HCT116 (cell line): ENCODE results near the gene KRT78. TPM values are rescaled to one million over a fixed set of nuclear protein-coding genes. Genes with fewer than 3 reads are reported as not detected.
"Not testable (repeated sequence)": the region's sequence is repeated elsewhere in the genome, so short reads cannot be mapped to it uniquely, and the experiment has no call there.

Experiments
- ATAC-seq: fragments of 200-7000 bp; cut with Tn5 transposase; 2 replicates; pipeline ENCODE4 v1.9.1; 2020; ENCODE audit warnings: mild to moderate bottlenecking, moderate library complexity
- BruUV-seq: library from RNA; stranded (reverse); fragments of 400-500 nt; replicated peaks from 2 replicates; lab custom pipeline; 2021; lab: Mats Ljungman, UMichigan
- CTCF ChIA-PET: fragments of 300-600 bp; sonication (Branson Sonifier 250); formaldehyde crosslinking; loops from one replicate; lab custom pipeline; 2021; ENCODE audit warnings: antibody characterized with exemption; lab: Charles Lee
- POLR2A ChIA-PET: fragments of 300-600, 350-600 bp; sonication (Branson Sonifier 250); formaldehyde crosslinking; loops from one replicate; lab custom pipeline; 2021; ENCODE audit warnings: antibody characterized with exemption; lab: Charles Lee
- RAD21 ChIA-PET, 2 experiments: fragments of 300-600 bp; sonication (Branson Sonifier 250); formaldehyde crosslinking; loops; one replicate each; lab custom pipeline; 2023; ENCODE audit warnings: low total read pairs in 2 of 2; ENCODE audit not compliant: uncharacterized antibody in 2 of 2, unreplicated experiment in 2 of 2, low non-redundant PET in 1 of 2; lab: Charles Lee
- DNase-seq: peaks from one replicate; pipeline ENCODE4 v3.0.0-alpha.2; 2010; ENCODE audit warnings: low read depth, low spot score
- H2AFZ ChIP-seq: fragments of 200-600 bp; shearing (Covaris generic), sonication (generic); 2 replicates; pipeline ENCODE4 v1.6.1; 2017; ENCODE audit warnings: low read depth, mixed run types, mixed read lengths, antibody characterized with exemption, low read length; ENCODE audit not compliant: poor library complexity, severe bottlenecking
- H3K27ac ChIP-seq: 2 replicates; pipeline ENCODE4 v1.5.1; 2012; ENCODE audit warnings: low read depth, low read length
- H3K27me3 ChIP-seq: fragments of 200-600 bp; sonication (generic); 2 replicates; pipeline ENCODE4 v1.6.1; 2016; ENCODE audit warnings: mixed run types, low read length, mixed read lengths; ENCODE audit not compliant: insufficient read depth
- H3K36me3 ChIP-seq, 2 experiments: fragments of 200-500 bp in 1 of 2; fragments of 200-600 bp in 1 of 2; sonication (Bioruptor generic) in 1 of 2; sonication (generic) in 1 of 2; 2 replicates each; pipeline versions ENCODE4 v1.5.1 to v1.6.1; 2014 to 2016; ENCODE audit warnings: low read length in 2 of 2, inconsistent platforms in 1 of 2, mixed read lengths in 1 of 2, mixed run types in 1 of 2; ENCODE audit not compliant: insufficient read depth in 2 of 2, control insufficient read depth in 1 of 2
- H3K4me1 ChIP-seq, 2 experiments: fragments of 200-600 bp in 1 of 2; sonication (generic) in 1 of 2; 2 replicates each; pipeline versions ENCODE4 v1.5.1 to v1.6.1; 2012 to 2017; ENCODE audit warnings: low read length in 2 of 2, inconsistent platforms in 1 of 2, mild to moderate bottlenecking in 1 of 2, mixed read lengths in 1 of 2, mixed run types in 1 of 2, moderate library complexity in 1 of 2; ENCODE audit not compliant: insufficient read depth in 2 of 2, control insufficient read depth in 1 of 2
- H3K4me2 ChIP-seq: fragments of 200-600 bp; sonication (generic); 2 replicates; pipeline ENCODE4 v1.6.1; 2017; ENCODE audit warnings: mixed run types, low read length, mixed read lengths
- H3K4me3 ChIP-seq, 2 experiments: fragments of 200-600 bp in 1 of 2; sonication (generic) in 1 of 2; replicated peaks in 1 of 2; 2 replicates each; pipeline ENCODE4 v1.5.1; 2011 to 2016; ENCODE audit warnings: low read length in 2 of 2, control low read depth in 1 of 2, low read depth in 1 of 2, mild to moderate bottlenecking in 1 of 2, mixed read lengths in 1 of 2, mixed run types in 1 of 2
- H3K79me2 ChIP-seq: fragments of 200-600 bp; sonication (generic); 2 replicates; pipeline ENCODE4 v1.6.1; 2017; ENCODE audit warnings: mild to moderate bottlenecking, mixed run types, low read length, moderate library complexity, mixed read lengths; ENCODE audit not compliant: insufficient read depth
- H3K9ac ChIP-seq: fragments of 200-600 bp; sonication (generic); 2 replicates; pipeline ENCODE4 v1.6.1; 2016; ENCODE audit warnings: low read length, mixed read lengths
- H3K9me2 ChIP-seq: fragments of 200-600 bp; sonication (generic), shearing (Covaris generic); 2 replicates; pipeline ENCODE4 v1.6.1; 2017; ENCODE audit warnings: mixed run types, mild to moderate bottlenecking, moderate library complexity; ENCODE audit not compliant: insufficient read depth
- H3K9me3 ChIP-seq, 2 experiments: fragments of 200-500 bp in 1 of 2; fragments of 200-600 bp in 1 of 2; sonication (Bioruptor generic) in 1 of 2; sonication (generic) in 1 of 2; 2 replicates each; pipeline ENCODE4 v1.6.1; 2014 to 2017; ENCODE audit warnings: low read length in 2 of 2, mixed read lengths in 2 of 2, inconsistent platforms in 1 of 2, low read depth in 1 of 2, mild to moderate bottlenecking in 1 of 2, mixed run types in 1 of 2, moderate library complexity in 1 of 2; ENCODE audit not compliant: control insufficient read depth in 1 of 2, insufficient read depth in 1 of 2
- H4K20me1 ChIP-seq: fragments of 200-600 bp; sonication (generic), shearing (Covaris generic); 2 replicates; pipeline ENCODE4 v1.6.1; 2017; ENCODE audit warnings: mixed run types, mild to moderate bottlenecking, moderate library complexity; ENCODE audit not compliant: insufficient read depth
- CTCF ChIP-seq, 3 experiments: fragments of 200-600 bp in 1 of 3; sonication (generic) in 1 of 3; IDR thresholded peaks in 2 of 3; conservative IDR thresholded peaks in 1 of 3; 2 replicates each; pipeline ENCODE4 v1.5.1; 2012 to 2017; ENCODE audit warnings: low read depth in 2 of 3, low read length in 2 of 3, antibody characterized with exemption in 1 of 3, borderline replicate concordance in 1 of 3, control low read depth in 1 of 3, mild to moderate bottlenecking in 1 of 3, mixed read lengths in 1 of 3, mixed run types in 1 of 3, moderate library complexity in 1 of 3; ENCODE audit not compliant: insufficient read depth in 1 of 3
- EZH2 ChIP-seq: fragments of 200-600 bp; sonication (generic); IDR thresholded peaks from 2 replicates; pipeline ENCODE4 v1.6.1; 2017; ENCODE audit warnings: antibody characterized with exemption, mixed run types
- intact Hi-C: fragments of 100-400 bp; cut with micrococcal nuclease; formaldehyde crosslinking; loops from 2 replicates; pipeline ENCODE4 v1.10.0; 2022
- total RNA-seq: library from RNA; stranded (reverse); gene quantifications from one replicate; pipeline ENCODE4 v1.2.1, GENCODE V29; 2021; ENCODE audit not compliant: unreplicated experiment

Gene KRT78
- total RNA-seq, 1 experiment from 2014 or later = not detected

GRCh38 chr12:52884526-52885293 is 35.9 kb upstream of the KRT78 start (continued):
- TF ChIP-seq CTCF (IDR thresholded peaks at IDR 0.05 in 2 of 3, conservative IDR thresholded peaks at IDR 0.05 in 1 of 3; ENCODE audit: borderline replicate concordance in 1 of 3, insufficient read depth in 1 of 3, low read depth in 2 of 3, low read length in 2 of 3) (peak; percentile 87 to 99 (median 97)), EZH2 (no peak)

GRCh38 chr12:52880499-52880898 is 31.7 kb upstream of the KRT78 start:
- H3K4me1 ChIP-seq = peaks cover 31 to 61% of the 10 kb centered on the region in 2 experiments
- H3K9me2 ChIP-seq, DNase-seq, H3K27me3 ChIP-seq, BruUV-seq, H4K20me1 ChIP-seq, H3K36me3 ChIP-seq, ATAC-seq, H3K79me2 ChIP-seq, H3K27ac ChIP-seq, H3K9me3 ChIP-seq: not testable (repeated sequence)
- POLR2A ChIA-PET = interaction anchor here (0.7 to 4.8 kb wide), 4 partner anchors 24 to 740 kb away, joined by 3 to 40 read pairs (median 4); partner anchors contain the start of gene KRT8
- peak overlapping the region; percentile 44; the same call in 1 of the 2 replicates for H3K9ac ChIP-seq
- H2AFZ ChIP-seq = peak overlapping the region; percentile 92
- peak overlapping the region; percentile 84 for H3K4me2 ChIP-seq
- intact Hi-C loops = loop anchor here (1.0 kb wide), 2 partner anchors 489 to 508 kb away; no protein-coding TSS in a partner anchor
- RAD21 ChIA-PET = interaction anchor here (0.8 to 3.0 kb wide), 13 partner anchors 10 to 740 kb away, joined by 3 to 19 read pairs (median 6); no protein-coding TSS in a partner anchor
- CTCF ChIA-PET = interaction anchor here (0.7 to 8.9 kb wide), 24 partner anchors 9 to 759 kb away, joined by 3 to 140 read pairs (median 10); partner anchors contain the start of genes EIF4B and KRT8
- H3K4me3 ChIP-seq = 0 out of 4 replicates have a peak overlapping the region, but pooled peaks of 1 of the 2 experiments have one; percentile 49
